Mucosa of descending colon (tissue), 3 donors: Measurements from ENCODE around the gene APLF. TPM values are rescaled to one million over a fixed set of nuclear protein-coding genes. Genes with fewer than 3 reads are reported as not detected.

Experiments
- ATAC-seq: fragments of 200-7000 bp; cut with Tn5 transposase; one replicate; pipeline ENCODE4 v1.9.1; 2020; ENCODE audit warnings: mild to moderate bottlenecking, moderate library complexity
- DNase-seq, 3 donors: peaks; one replicate each; pipeline ENCODE4 v3.0.0-alpha.2; 2020
- H3K36me3 ChIP-seq: fragments of 200-600 bp; one replicate; pipeline ENCODE4 v1.8.0; 2021; ENCODE audit warnings: low read depth, mild to moderate bottlenecking
- H3K4me1 ChIP-seq: fragments of 200-600 bp; one replicate; pipeline ENCODE4 v1.8.0; 2021; ENCODE audit warnings: low read depth, mild to moderate bottlenecking
- H3K4me3 ChIP-seq: fragments of 200-600 bp; one replicate; pipeline ENCODE4 v1.8.0; 2021; ENCODE audit warnings: mild to moderate bottlenecking
- H3K9me3 ChIP-seq: fragments of 200-600 bp; one replicate; pipeline ENCODE4 v1.8.0; 2021; ENCODE audit warnings: mild to moderate bottlenecking
- intact Hi-C, 2 donors: fragments of 100-400 bp; cut with DNase I in 1 of 2; cut with micrococcal nuclease in 1 of 2; formaldehyde crosslinking; loops; one replicate each; pipeline versions ENCODE4 v1.11.0 to v1.11.1; 2022; cut with DNase I, micrococcal nuclease
- total RNA-seq, 3 donors: library from RNA; stranded (reverse); fragmentation: NEBNext Ultra II Directional in 2 of 3; extraction: Animal tissue kit (Norgen Biotek cat#: 25700) in 2 of 3; gene quantifications; one replicate each; pipeline versions ENCODE4 v1.2.1 to v1.2.4, GENCODE V29; 2021 to 2023
- TF ChIP-seq, protein P1 (sequence below): fragments of 200-600 bp; IDR thresholded peaks from one replicate; pipeline ENCODE4 v1.8.0; 2022; ENCODE audit warnings: antibody characterized with exemption, mild to moderate bottlenecking
- donor health status: DM: no; HTN: no; CAD: no; lungs with moderate emphysema.
- donor health status: DM: no; HTN: no; CAD: no.
- donor health status: DM: no; HTN: yes; CAD: no.

The APLF gene
- total RNA-seq, 3 donors from 2014 or later = 1.9 to 9.7 (median 2.7) TPM

DNA sequence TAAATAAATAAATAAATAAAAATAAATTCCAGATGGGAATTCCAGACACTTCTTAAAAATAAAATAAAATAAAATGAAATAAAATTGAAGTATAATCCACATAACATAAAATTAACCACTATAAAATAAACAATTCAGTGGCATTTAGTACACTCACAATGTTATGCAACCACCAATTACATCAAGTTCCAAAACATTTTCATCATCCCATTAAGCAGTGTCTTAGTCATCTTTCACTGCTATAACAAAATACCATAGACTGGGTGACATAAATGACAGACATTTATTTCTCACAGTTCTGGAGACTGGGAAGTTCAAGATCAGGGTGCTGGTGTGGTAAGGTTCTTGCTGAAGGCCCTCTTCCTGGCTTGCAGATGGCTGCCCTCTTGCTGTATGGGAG, 153.4 kb downstream of the APLF start:
- H3K4me1 ChIP-seq = no peaks in the 10 kb centered on the region
- H3K36me3 ChIP-seq = no peaks in the 10 kb centered on the region
- no peaks in the 10 kb centered on the region for H3K9me3 ChIP-seq
- DNase-seq = no peak
- ATAC-seq = no peak
- no peak overlapping the region for H3K4me3 ChIP-seq
- TF ChIP-seq, protein P1, sequence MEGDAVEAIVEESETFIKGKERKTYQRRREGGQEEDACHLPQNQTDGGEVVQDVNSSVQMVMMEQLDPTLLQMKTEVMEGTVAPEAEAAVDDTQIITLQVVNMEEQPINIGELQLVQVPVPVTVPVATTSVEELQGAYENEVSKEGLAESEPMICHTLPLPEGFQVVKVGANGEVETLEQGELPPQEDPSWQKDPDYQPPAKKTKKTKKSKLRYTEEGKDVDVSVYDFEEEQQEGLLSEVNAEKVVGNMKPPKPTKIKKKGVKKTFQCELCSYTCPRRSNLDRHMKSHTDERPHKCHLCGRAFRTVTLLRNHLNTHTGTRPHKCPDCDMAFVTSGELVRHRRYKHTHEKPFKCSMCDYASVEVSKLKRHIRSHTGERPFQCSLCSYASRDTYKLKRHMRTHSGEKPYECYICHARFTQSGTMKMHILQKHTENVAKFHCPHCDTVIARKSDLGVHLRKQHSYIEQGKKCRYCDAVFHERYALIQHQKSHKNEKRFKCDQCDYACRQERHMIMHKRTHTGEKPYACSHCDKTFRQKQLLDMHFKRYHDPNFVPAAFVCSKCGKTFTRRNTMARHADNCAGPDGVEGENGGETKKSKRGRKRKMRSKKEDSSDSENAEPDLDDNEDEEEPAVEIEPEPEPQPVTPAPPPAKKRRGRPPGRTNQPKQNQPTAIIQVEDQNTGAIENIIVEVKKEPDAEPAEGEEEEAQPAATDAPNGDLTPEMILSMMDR = no peak
- intact Hi-C loops = no loop called here

DNA sequence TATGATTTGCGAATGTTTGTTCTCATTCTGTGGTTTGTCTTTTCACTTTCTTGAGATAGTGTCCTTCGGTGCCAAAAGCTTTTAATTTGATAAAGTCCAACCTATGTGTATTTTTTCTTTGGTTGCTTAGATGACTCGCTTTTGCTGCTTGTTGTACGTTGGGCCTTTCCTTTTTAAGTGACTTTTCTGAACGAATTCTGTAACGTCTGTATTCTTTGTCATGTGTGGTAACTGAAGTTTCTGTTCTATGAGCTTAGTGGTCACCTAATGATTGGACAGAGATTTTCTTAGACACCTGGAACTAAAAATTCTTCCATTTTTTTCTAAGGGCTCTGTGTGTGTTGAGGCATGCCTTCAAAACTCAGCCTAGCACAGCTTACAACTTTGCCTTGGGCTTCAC, 156.4 kb downstream of the APLF start:
- Histone ChIP-seq H3K4me3 (no peak overlapping the region), H3K4me1 (no peaks in the 10 kb centered on the region), H3K36me3 (no peaks in the 10 kb centered on the region), H3K9me3 (no peaks in the 10 kb centered on the region)
- ATAC-seq = no peak
- TF ChIP-seq, protein P1 = no peak
- intact Hi-C loops = no loop called here
- no peak for DNase-seq

DNA sequence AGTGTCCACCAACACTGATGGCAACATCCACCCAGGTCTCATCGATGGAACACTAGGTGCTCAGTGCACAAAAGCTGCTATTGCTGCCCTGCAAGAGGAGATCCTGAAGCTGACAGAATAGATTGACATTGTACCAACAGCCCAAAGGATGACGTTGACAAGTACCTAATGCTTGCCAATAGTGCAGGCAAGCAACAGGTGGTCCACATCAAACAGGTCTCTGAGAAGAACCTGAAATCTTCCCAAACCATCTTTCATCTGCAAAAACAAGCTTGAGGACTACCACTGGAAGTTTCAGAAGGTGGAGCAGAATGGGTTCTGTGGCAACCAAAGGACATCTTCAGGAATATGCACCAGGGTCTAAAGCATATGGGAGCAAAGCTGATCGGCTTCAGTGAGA, 160.2 kb downstream of the APLF start:
- intact Hi-C loops = no loop called here
- TF ChIP-seq, protein P1 = no peak

More for the DNA sequence above, 160.2 kb downstream of the APLF start:
- ATAC-seq (no peak), DNase-seq (no peak)
- no peaks in the 10 kb centered on the region for H3K36me3 ChIP-seq
- H3K4me3 ChIP-seq = no peak overlapping the region
- H3K4me1 ChIP-seq = no peaks in the 10 kb centered on the region
- H3K9me3 ChIP-seq = no peaks in the 10 kb centered on the region

Other genes with a start within 250 kb of the APLF start
- 10 to 100 TPM; 45.9 to 54.0 (median 53.4) TPM for gene PPP3R1, start 215.1 kb upstream of the APLF start, total RNA-seq
- gene CNRIP1, start 147.6 kb upstream of the APLF start, total RNA-seq = 10 to 100 TPM in 1 of 3 donors, 1 to 10 TPM in 2; 4.1 to 20.0 (median 6.2) TPM
- 10 to 100 TPM in 2 of 3 donors, 1 to 10 TPM in 1; 4.8 to 16.0 (median 13.8) TPM for gene PLEK, start 102.3 kb upstream of the APLF start, total RNA-seq
- gene FBXO48, start 291 bp upstream of the APLF start, total RNA-seq = 1 to 10 TPM; 1.5 to 2.6 (median 1.9) TPM
- gene PROKR1, start 176.0 kb downstream of the APLF start, total RNA-seq = under 1 TPM in 2 of 3 donors, not detected in 1; 0.12 to 0.73 TPM